Inflammatory macrophage treated with lipopolysaccharide for 4 hours (primary cell): Measurements from ENCODE around the gene MYO16.

Experiments
- DNase-seq: peaks from one replicate; pipeline ENCODE4 v3.0.0-alpha.2; 2020

Gene MYO16

DNA sequence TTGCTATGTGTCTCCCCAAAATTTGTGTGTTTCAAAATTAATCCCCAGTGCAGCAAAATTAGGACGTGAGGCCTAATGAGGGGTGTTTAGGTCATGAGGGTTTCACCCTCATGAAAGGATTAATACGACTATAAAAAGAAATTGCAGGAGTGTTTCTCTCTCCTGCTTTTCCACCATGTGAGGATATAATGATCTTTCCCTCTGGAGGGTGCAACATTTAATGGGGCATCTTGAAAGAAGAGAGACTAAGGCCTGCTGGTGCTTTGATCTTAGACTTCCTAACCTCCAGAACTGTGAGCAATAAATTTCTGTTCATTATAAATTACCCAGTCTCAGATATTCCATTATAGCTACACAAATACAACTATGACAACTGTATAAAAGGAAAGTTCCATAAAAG, 183.2 kb downstream of the MYO16 start:
- no peak for DNase-seq

DNA sequence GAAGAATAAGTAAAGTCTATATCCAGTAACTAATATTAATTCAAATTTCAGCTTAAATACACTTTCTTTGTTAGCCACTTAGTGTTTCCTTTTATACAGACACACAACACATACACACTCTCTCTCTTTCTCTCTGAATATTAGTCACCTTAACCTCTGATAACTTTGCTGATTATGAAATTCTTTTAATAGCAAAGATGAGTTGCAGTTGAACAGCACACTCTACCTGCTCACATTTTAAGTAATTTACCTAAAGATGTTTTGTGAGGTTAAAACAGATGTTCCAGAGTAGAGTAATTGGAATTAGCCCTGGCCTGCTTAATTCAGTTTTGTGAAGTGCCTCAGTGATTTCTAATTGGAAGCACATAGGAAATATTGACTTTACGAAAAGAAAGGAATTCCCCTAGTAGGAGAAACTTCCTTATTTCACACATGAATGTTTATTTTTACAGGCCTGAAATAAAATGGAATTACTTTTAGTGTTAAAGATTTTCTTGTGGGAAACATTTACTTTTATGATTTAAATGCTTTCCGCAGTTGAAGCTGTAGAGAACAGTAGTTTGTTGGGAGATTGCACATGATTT, 184.3 kb downstream of the MYO16 start:
- DNase-seq = no peak

DNA sequence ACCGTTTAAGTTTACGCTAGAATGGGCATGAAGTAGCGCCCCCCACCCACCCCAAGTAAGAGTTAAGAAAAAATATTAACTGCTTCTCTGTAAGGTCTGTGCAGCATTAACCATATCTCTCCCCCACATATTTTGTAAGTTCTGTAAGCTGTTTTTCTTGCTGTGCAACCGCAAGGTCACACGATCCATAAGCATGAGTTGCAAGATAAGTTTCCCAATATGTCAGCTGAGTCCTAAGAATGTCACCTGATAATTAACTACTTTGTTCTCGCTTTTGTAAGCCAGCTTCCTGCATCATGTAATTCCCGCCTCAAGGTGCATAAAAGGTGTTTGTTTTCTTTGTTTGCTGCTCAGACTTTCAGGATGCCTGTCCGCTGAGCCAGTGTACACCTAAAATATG, 187.0 kb downstream of the MYO16 start:
- no peak for DNase-seq

DNA sequence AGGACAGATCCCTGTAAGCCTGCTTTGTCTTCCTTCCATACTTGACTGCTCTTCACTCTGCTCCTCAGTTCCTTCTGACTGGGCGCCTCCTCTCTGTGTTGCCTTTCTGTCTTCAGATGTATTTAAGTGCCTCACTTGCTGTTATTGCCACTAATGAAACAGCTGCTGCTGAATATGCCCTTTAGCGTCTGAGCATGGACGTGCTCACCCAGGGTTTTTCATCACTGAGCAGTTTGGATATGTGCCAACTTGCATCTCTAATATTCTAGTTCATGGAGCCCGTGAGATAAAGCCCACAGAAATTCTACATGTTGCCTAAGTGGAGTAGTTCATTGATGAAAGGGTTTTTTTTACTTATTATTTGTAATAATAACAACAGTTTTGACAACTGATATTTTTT, 198.2 kb downstream of the MYO16 start:
- no peak for DNase-seq

DNA sequence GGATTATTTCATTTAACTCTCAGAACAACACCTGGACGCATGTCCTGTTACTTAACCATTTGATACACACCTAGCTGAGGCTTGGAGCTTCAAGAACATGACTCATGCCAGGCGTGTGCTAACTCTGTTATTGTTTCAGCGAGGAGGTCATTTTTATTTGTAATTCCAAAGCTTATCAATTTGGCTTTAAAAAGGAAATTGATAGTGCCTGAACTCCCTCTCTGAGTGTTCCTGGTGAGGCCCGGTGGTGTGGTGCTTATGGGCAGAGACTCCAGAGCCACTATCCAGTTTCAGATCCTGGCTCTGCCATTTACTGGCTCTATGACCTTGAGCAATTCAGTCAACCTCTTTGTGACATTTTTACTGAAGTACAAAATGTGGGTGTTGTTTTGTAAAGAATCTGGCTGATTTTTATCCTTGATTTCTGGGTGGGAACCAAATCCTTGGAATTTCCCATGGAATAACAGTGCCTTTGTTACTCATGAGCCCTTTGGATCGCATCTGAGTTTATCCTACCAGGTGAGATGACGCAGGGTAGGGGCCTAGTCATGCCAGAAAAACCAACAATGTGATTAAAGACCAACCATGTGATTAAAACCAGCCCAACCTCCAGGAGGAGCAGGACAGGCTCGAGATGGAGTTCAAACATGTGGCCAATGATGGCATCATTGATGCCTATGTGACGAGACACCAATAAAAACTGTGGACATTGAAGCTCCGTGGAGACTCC, 198.8 kb downstream of the MYO16 start:
- no peak for DNase-seq

DNA sequence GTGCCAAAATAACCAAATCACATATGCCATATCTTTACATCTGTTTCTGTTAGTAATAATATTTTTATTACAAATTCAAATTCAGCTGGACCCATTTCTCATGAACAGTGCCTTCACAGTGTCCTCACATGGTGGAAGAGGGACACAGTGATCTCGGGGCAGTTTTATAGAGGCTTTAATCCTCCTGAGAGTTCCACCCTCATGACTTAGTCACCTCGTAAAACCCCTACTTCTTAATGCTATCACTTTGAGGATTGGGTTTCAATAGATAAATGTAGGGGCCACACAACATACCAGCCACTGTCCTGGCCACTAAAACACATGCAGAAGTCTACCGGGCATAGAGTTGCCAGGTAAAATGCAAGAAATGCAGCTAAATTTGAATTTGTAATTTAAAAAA, 201.5 kb downstream of the MYO16 start:
- no peak for DNase-seq

DNA sequence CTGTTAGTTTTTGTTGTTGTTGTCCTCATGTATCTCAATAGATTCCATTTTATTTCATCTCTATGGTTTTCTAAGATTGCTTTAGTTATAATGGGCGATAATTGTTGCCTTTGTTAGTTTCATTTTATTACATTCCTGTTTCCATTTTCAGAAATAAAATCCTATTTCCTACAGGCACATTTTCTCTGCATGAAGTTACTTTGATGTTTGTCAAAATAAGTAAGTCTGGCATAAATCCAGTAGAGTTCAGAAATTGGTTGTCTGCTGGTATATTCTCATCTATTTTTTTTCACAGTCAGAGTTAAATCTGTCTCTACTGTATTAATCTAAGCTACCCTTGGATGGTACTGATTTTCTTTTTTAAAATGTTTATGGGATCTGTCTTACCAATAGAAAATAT, 204.1 kb downstream of the MYO16 start:
- DNase-seq = no peak

DNA sequence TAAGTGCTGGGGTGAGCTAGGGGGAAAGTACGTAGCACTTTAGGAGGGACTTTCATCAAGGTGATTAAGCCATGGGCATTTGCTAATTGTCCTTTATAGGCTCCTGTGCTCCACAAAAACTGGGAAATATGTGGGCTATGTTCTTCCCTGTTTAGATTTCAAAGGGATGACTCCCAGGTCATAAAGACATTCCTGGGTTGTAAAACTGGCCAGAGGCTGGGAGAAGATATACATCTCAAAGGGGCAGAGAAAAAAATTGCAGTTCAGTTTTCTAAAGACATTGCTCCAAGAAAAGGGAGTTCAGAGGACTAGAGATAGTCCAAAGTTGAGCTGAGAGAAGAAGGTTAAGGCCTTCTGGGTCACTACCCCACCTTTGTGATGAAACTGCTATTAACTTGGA, 204.8 kb downstream of the MYO16 start:
- DNase-seq = no peak

DNA sequence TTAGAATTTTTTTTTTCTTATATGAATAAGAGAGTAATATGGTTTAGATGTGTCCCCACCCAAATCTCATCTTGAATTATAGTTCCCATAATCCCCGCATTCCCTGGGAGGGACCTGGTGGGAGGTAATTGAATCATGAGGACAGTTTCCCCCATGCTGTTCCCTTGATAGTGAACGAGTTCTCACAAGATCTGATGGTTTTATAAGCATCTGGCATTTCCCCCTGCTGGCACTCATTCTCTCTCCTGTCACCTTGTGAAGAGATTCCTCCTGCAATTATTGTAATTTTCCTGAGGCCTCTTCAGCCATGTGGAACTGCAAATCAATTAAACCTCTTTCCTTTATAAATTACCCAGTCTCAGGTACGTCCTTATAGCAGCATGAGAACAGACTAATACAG, 205.7 kb downstream of the MYO16 start:
- no peak for DNase-seq

DNA sequence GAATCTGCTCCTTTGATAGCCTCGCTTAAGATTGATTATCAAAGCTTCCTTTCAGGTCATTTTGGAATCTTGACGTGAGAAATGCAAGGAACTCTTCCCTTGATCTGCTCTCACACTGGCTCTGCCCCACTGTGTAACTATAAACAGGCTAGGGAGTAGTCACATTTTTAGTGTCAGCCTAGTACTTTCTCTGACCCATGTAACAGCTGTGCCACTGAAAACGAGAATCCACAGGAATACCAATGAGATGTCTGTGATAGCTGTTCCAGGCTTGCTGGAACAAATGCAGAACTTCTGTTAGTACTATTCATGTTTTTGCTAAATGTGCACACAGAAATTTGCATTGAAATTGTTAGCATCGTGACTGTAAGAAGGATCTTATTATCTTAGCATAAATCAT, 221.3 kb downstream of the MYO16 start:
- DNase-seq = no peak

DNA sequence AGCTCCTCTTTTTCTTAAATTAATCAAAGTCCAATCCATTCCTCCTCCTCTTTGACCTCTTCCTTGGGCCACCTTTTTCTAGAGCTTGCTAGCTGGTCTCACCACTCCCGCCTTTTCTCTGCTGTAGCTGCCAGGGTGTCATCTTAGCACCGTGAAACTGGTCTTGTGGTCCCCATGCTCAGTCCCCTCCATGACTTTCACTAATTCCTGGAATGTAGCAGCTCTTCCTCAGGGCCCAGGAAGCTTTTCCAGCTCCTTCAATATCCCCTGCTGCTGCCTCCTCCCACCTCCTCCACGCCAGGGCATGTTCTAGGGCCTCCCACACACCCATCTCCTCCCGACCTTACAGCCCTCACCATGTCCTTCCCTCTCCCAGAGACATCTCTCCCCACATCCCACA, 222.2 kb downstream of the MYO16 start:
- no peak for DNase-seq

DNA sequence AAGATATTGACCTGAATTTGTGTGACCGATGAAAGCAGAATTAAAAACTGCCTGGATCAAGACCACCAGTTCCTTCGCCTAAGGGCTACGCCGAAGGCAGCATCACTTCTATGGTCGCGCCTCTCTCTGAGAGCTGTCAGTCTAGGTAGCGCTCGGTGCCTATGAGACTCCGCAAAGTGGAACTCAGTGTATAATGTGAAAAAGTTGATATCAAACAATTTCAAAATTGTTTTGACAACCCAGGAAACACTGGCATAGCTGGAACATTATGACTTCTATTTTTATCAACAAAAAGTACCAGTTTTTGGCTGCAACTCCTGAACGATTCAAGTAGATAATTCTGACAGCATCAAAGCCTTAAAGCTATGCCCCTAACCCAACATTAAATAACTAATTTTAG, 223.6 kb downstream of the MYO16 start:
- DNase-seq = no peak

DNA sequence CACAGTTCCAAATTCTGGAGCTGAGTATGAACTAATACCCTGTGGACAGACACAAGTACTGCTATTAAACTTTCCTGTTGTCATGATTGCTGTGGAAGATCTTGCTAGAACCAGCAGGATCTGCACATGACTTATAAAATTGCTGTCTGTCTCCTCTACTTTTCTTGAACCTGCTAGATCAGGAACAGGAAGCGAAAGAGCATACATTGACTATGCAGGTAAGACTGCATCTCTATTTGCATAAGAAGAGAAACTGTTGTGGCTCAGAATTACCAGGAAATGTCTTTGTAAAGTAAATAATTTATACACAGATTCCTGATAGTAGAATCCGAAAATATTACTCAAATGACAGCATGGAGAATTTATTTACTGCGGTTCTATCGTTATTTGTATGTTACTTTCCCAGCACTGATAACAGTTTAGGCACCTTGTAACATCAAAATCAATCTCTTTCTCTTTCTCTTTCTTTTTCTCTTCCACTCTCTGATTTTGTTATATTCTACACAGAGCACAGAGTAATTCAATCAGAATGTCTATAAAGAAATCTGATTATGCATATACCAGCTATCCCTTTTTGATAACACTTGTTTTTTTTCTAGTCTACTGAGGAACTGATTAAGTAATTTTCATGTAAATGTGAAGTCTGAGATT, 226.5 kb downstream of the MYO16 start:
- no peak for DNase-seq

DNA sequence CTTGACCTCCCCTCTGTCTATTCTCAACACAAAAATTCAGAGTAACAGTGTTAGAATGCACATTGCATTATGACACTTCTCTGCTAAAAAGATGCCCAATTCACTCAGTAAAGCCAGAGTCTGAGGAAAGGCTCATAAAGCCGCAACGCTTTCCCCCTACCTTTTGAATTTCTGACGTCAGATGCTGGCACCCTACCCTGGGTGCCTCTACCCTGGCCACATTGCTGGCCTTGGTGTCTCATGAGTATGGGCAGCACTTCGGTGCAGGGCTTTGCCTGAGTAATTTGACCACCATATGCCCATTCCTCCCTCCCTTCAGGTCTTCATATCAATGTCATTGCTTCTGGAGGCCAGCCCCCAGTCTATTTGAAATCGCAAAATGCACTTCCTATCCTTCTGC, 229.3 kb downstream of the MYO16 start:
- no peak for DNase-seq

DNA sequence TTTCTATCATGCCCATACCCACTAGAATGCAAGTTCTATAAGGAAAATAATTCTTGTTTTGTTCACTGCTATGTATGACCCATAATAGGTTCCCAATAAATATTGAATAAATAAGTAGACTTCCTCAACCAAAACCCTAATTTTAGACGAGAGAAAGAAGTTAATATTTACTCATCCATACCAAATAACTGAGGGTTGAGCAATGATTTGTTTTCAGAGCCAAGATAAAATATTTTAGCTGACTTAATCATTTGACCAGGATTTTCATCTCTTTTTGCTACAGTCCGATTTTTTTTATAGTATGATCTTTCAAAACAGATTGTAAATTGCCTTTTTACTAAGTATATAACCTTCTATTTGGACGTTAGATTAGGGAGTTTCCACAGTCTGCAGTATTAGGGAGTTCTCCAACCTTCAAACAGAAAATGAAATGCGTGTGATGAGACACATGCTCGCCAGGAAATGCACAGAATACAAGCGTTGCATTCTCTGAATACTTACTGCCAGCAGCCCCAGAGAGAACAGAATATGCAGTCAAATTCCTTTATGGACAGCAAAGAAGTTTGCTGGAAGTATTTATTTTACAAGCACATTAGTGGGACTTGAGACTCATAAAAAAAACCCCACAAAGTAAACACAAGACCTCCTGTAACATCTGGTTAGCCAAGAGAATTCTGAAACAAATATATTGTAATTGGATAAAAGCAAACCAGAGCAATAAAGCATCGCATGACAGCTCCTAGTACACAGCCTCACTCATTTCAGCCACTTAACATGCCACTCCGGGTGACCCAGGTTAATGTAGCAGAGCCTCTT, 230.0 kb downstream of the MYO16 start:
- no peak for DNase-seq

DNA sequence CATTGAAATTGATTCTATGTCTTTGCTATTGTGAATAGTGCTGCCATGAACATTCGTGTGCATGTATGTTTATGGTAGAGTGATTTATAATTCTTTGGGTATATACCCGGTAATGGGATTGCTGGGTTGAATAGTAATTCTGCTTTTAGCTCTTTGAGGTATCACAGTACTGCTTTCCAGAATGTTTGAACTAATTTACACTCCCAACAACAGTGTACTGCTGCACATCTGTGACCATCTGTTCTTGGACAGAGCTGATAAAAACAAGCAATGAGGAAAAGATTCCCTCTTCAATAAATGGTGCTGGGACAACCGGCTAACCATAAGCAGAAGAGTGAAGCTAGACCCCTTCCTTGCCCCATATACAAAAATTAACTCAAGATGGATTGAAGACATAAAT, 231.0 kb downstream of the MYO16 start:
- no peak for DNase-seq

DNA sequence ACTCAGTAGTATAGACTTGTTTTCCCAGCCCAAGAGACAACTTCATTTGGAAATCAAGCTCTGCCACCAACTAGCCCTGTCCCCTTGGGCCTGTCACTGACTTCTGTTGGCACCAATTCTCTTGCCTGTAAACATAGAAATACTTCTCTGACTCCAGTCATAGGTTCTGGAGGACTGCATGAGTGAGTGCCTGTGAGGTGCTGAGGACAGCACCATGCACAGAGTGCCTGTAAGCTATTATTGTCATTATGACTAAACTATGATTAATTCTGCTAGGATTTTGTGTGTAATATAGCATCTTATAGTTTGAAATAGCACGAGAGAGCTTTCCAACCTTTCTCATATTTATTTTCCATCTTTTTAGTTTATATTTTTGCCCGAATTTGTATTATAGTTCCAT, 247.9 kb downstream of the MYO16 start:
- no peak for DNase-seq

DNA sequence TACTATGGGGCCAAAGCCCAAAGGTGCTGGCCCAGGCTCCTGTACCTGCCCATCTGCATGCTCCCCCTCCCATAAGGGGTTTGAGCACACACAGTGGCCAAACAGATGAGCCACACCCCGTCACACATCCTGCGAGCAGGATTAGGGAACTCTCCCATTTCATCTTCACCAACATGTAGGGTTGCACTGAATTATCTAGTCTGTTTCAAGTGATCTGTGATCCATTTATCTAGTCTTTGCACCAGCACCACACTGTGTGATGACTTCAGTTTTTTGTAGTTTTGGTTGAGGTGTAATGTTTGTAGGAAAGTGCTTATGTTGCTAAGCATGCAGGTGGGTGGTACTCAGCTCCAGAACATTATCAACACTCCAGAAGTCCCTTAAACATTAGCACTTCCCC, 249.3 kb downstream of the MYO16 start:
- no peak for DNase-seq

DNA sequence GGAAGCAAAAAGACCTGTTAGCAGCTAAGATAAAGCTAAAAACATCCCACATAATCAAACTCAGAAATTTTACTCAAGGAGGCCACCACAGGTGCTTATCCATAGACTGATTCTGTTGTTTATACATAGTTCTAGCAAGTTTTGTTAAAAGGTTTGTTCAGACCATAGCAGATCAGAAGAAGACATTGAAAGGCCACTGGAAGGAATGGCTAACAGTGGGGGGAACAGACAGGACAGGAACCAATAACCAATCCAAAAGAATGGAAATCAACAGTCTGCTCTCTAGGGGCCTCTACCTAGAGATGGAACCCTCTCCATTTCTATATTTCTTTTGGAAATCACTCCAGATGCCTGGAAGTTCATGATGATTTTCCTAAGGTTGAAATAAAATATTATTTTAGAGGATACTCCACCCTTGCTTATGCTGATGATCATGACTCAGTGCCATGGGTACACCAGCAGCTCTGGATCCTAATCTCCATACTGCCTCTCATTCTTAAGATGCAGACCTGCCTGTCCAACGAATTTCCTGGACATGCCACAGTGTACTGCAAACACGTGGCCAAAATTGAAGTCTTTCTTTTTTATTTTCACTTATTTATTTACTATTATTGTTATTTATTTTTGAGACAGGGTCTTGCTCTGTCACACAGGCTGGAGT, 260.0 kb downstream of the MYO16 start:
- no peak for DNase-seq

DNA sequence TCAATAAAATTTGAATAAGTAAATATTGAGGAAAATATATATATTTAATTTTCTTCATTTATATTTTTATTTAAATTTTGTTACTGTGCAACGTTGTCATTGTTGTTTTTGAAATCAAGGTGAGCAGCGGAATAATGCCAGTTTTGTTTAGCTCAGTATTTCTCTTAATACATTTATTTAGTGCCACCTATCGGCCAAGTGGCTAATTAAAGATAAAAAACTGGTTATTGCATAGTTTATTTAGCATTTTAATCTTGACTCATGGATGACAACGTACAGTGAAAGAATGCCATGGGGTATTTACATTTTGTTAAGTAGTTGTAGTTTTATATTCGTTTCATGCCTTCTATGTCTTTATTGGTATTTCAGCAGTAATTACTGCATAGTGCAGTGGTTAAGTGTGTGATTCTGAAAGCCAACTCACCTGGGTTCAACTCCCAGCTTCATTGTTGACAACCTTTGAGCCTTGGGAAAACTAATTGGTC, 265.9 kb downstream of the MYO16 start:
- peak; percentile 62 for DNase-seq

DNA sequence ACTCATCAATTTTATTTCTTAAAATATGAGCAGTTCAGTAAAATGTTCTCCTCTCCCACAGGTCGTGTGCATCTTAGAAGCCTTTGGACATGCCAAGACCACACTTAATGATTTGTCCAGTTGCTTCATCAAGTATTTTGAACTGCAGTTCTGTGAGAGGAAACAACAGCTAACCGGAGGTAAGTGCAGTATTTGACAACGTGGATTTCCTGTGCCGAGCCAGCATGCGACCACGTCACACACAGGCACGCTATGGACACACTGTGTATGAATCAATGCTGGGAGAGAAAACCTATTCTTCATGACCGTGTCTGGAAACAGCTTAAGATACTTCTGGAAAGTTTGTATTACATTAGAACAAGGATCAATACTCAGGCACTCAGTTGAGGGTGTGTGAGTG, 268.5 kb downstream of the MYO16 start:
- DNase-seq = no peak

DNA sequence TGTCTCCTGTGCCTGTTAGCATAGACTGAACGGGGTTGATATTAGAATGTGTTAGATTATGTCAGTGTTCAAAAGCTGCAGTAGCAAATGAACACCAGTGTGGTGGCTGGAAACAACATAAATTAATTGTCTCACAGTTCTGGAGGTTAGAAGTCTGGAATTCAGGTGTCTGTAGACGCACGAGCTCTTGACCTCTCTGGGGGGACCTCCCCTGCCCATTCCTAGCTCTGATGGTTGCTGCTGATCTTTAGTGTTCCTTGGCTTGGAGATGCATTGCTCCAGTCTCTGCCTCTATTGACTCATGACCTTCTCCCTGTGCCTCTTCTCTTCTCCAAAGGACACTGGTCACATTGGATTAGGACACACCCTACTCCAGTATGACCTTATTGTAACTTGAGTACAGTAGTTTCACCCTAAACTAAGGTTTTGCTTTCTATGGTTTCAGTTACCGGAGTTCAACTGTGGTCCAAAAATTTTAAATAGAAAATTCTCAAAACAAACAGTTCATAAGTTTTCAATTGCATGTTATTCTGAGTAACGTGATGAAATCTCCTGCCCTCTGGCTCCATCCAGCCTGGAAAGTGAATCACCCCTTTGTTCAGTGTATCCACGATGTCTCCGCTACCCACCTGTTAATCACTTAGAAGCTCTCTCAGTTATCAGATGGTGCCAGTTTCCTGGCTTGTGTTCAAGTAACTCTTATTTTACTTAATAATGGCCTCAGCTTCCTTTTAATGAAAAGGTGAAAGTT, 273.2 kb downstream of the MYO16 start:
- DNase-seq = no peak
